Activated naive CD4-positive, alpha-beta T cell treated with anti-CD3 and anti-CD28 coated beads for 36 hours (primary cell): Measurements from ENCODE around the gene KIF23. TPM values are rescaled to one million over a fixed set of nuclear protein-coding genes. Genes with fewer than 3 reads are reported as not detected.
A peak's percentile ranks its signal among the peaks of the same experiment; 100 is the strongest.

Source experiments
- CTCF ChIA-PET: fragments of 350-600 bp; sonication (Branson Sonifier 250); formaldehyde crosslinking; loops from one replicate; lab custom pipeline; 2021; ENCODE audit warnings: antibody characterized with exemption; lab: Charles Lee
- DNase-seq: peaks from one replicate; pipeline ENCODE4 v3.0.0-alpha.2; 2020
- H3K27ac Mint-ChIP-seq: one replicate; pipeline ENCODE4 v1.8.0; 2021; ENCODE audit warnings: mild to moderate bottlenecking, mixed read lengths
- H3K27me3 Mint-ChIP-seq: one replicate; pipeline ENCODE4 v1.8.0; 2021; ENCODE audit warnings: low read depth, mixed read lengths
- H3K36me3 Mint-ChIP-seq: one replicate; pipeline ENCODE4 v1.8.0; 2021; ENCODE audit warnings: low read depth, mixed read lengths
- H3K4me1 Mint-ChIP-seq: one replicate; pipeline ENCODE4 v1.8.0; 2021; ENCODE audit warnings: low read depth, mixed read lengths
- H3K4me3 Mint-ChIP-seq: one replicate; pipeline ENCODE4 v1.8.0; 2021; ENCODE audit warnings: mild to moderate bottlenecking, moderate library complexity, mixed read lengths
- H3K9me3 Mint-ChIP-seq: one replicate; pipeline ENCODE4 v1.8.0; 2021; ENCODE audit warnings: mixed read lengths
- intact Hi-C: fragments of 100-400 bp; cut with micrococcal nuclease; formaldehyde crosslinking; loops from one replicate; pipeline ENCODE4 v1.15.1; 2023
- total RNA-seq, 2 experiments: library from RNA; stranded (reverse); gene quantifications; one replicate each; pipeline ENCODE4 v1.2.3, GENCODE V29; 2021

KIF23 gene
- total RNA-seq, 2 experiments from 2014 or later: 68.8 to 73.1 TPM

DNA sequence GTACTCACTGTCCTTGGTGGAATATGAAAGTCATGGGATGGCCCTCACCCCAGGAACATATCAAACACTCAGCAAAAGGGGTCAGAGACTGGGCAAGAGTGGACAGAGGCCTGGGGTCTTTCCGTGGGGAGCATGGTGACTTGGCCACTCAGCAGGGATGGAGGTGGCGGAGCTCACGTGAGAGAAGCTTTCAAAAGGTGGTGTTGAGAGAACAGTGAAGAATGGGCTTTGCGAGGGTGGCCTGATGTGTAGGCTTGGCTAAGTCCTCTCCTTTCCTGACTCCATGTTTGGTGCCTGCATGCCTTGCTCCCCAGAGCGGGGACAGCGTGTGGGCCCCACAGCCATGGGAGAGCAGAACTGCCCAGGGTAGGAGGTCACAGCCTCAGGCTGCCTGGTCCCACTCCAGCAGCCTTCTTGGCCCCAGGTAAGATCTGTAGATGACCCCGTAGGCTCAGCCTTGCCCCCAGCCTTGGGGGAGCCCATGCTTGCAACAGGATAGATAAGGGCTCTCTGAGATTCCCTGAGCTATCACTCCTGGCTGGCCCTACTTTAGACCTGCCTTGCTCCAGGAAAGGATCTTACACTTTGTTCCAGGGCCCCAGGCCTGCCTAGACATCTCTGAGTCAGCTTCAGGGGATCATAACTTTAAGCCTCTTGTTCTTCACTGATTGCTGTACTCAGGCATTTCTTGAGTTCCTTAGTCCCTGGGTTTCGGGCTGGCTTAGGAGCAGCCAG is 55.5 kb downstream of the KIF23 start:
- H3K4me3 Mint-ChIP-seq: no peak overlapping the region
- peaks cover 25% of the 10 kb centered on the region for H3K4me1 Mint-ChIP-seq
- no peaks in the 10 kb centered on the region for H3K9me3 Mint-ChIP-seq
- CTCF ChIA-PET: interaction anchor here (0.9 to 2.6 kb wide), 5 partner anchors 9 to 1043 kb away, joined by 3 to 21 read pairs (median 3); partner anchors contain the start of gene RPLP1
- H3K27ac Mint-ChIP-seq: peak overlapping the region; percentile 75
- H3K27me3 Mint-ChIP-seq: no peaks in the 10 kb centered on the region
- no peaks in the 10 kb centered on the region for H3K36me3 Mint-ChIP-seq
- no peak for DNase-seq
- intact Hi-C loops: loop anchor here (2.0 to 10.0 kb wide), 6 partner anchors 249 to 1255 kb away; no protein-coding TSS in a partner anchor

DNA sequence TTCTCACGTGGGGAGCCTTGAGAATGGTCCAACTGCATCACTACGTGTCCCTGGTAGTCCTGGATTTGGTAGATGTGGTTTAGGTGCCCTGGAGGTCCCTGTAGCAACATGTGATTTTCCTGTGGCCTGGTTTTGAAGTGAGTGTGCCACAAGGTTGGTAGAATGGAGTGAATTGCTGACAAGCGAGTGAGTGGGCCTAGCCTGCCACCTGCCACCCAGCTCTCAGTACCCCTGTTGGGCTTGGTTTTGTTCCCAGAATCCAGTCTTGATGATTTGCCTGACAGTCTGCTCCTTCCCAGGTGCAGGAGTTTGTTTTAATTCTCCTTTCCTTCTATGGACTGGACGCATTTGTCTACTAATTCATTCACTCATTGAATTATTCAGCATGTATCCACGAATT is 57.9 kb downstream of the KIF23 start:
- Mint-ChIP-seq H3K4me1 (peaks cover 22% of the 10 kb centered on the region), H3K36me3 (no peaks in the 10 kb centered on the region), H3K27me3 (no peaks in the 10 kb centered on the region), H3K27ac (no peak overlapping the region), H3K9me3 (no peaks in the 10 kb centered on the region), H3K4me3 (no peak overlapping the region)
- no peak for DNase-seq
- intact Hi-C loops: loop anchor here (10.0 kb wide), 3 partner anchors 793 to 1253 kb away; no protein-coding TSS in a partner anchor
- CTCF ChIA-PET: interaction anchor here (0.8 kb wide), 1 partner anchor 9 kb away, joined by 3 read pairs; no protein-coding TSS in a partner anchor

DNA sequence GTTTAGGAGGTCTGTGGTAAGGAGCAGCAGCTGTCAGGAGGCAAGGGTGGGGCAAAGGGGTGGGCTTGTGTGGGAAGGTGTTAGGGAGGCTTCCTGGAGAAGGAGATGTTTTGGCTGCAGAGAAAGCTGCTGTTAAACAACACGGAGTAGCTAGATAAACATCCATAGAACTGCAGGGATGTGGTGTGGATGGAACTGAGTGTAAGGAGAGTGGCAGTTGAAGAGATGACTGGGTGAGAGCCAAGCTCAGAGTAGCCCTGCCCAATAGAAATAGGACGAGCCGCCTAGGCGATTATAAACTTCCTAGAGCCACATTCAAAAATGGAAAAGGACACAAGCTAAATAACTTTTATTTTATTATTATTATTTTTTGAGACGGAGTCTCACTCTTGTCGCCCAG is 58.4 kb downstream of the KIF23 start:
- Mint-ChIP-seq H3K4me3 (no peak overlapping the region), H3K4me1 (peaks cover 22% of the 10 kb centered on the region), H3K27me3 (no peaks in the 10 kb centered on the region), H3K27ac (no peak overlapping the region), H3K36me3 (no peaks in the 10 kb centered on the region), H3K9me3 (no peaks in the 10 kb centered on the region)
- intact Hi-C loops: loop anchor here (10.0 kb wide), 3 partner anchors 792 to 1252 kb away; no protein-coding TSS in a partner anchor
- no peak for DNase-seq
- CTCF ChIA-PET: interaction anchor here (0.8 kb wide), 1 partner anchor 10 kb away, joined by 3 read pairs; no protein-coding TSS in a partner anchor

DNA sequence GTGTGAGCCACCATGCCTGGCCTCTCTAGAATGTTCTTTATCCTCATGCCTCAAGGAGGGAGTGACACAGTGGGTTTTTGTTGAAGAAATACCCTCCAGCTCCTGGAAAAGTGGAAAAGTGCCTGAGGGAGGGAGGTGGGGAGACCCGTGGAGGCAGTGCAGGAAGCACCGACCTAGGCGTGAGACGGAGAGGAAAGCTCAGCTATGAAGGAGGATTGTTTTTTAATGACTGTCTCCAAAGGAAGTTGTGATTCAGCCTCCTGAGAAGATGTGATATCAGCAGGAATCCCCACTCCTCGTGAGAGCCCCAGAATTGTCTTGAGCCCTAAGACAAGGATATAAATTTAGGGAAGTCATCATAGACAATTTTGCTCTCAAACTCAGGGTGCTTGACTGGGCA is 60.1 kb downstream of the KIF23 start:
- Mint-ChIP-seq H3K4me3 (no peak overlapping the region), H3K4me1 (peaks cover 6% of the 10 kb centered on the region), H3K27ac (no peak overlapping the region), H3K9me3 (no peaks in the 10 kb centered on the region), H3K36me3 (no peaks in the 10 kb centered on the region), H3K27me3 (no peaks in the 10 kb centered on the region)
- CTCF ChIA-PET: interaction anchor here (0.6 to 2.2 kb wide), 4 partner anchors 11 to 1013 kb away, joined by 3 to 12 read pairs (median 4); no protein-coding TSS in a partner anchor
- intact Hi-C loops: loop anchor here (2.0 to 10.0 kb wide), 5 partner anchors 101 to 1251 kb away; no protein-coding TSS in a partner anchor
- no peak for DNase-seq

DNA sequence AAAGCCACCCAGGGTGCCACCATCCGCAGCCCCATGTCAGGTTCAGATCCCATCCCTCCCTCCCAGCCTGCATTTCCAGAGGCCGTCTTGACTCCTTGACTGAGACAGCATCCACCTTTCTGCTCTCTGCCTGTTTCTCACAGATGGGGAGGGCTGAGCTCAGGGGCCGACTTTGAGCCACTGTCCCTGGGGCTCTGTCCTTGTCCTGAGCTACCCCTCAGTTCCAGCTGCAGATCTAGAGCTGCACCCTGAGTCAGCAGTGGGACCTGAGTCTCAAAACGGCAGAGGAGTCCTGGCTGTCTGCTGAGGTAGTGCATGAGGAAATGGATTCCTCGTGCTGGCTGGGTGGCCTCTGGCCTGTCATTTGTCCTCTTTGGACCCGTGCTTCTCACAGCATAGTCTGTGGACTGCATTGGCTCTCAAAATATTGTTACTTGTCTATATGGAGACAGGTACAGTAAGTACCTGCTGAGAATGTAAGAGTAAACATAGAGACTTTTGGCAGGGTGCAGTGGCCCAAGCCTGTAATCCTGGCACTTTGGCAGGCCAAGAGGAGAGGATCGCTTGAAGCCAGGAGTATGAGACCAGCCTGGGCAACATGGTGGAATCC is 60.8 kb downstream of the KIF23 start:
- CTCF ChIA-PET: interaction anchor here (0.6 to 2.2 kb wide), 10 partner anchors 9 to 1248 kb away, joined by 3 to 12 read pairs (median 4); no protein-coding TSS in a partner anchor
- no peaks in the 10 kb centered on the region for H3K27me3 Mint-ChIP-seq
- H3K27ac Mint-ChIP-seq: no peak overlapping the region
- peaks cover 1% of the 10 kb centered on the region for H3K36me3 Mint-ChIP-seq
- no peak for DNase-seq
- intact Hi-C loops: loop anchor here (2.0 to 10.0 kb wide), 5 partner anchors 100 to 1250 kb away; no protein-coding TSS in a partner anchor
- no peak overlapping the region for H3K4me3 Mint-ChIP-seq
- peaks cover 3% of the 10 kb centered on the region for H3K9me3 Mint-ChIP-seq
- no peaks in the 10 kb centered on the region for H3K4me1 Mint-ChIP-seq

DNA sequence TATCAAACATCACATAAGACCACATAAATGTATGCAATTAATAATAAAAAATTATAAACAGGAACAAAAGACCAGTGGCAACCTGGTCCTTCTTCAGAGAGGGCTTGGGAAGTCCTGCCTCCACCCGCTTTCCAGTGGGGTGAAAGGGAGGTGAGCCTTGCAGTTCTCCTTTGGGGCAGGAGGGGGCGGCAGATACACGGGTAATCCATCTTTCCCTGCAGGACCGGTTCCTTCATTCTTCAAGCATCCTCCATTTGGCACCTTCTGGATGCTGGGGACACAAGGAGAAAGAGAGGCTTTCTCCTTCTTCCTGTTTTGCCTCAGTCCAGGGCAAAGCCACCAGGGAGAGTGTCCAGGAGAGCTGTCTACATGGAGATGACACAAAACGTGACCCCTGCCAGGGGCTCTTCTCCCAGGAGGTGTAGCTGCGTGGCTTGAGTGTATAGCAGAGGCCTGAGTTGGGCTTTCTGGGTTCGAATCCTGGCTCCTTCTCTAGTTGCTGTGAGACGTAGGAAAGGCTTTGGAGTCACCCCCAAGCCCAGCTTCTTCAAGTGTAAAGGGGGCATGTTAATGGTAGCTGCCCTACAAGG is 61.7 kb downstream of the KIF23 start:
- peaks cover 3% of the 10 kb centered on the region for H3K9me3 Mint-ChIP-seq
- CTCF ChIA-PET: interaction anchor here (0.5 to 2.2 kb wide), 24 partner anchors 10 to 1336 kb away, joined by 3 to 12 read pairs (median 4); no protein-coding TSS in a partner anchor
- intact Hi-C loops: loop anchor here (2.0 to 10.0 kb wide), 5 partner anchors 99 to 1249 kb away; no protein-coding TSS in a partner anchor

DNA sequence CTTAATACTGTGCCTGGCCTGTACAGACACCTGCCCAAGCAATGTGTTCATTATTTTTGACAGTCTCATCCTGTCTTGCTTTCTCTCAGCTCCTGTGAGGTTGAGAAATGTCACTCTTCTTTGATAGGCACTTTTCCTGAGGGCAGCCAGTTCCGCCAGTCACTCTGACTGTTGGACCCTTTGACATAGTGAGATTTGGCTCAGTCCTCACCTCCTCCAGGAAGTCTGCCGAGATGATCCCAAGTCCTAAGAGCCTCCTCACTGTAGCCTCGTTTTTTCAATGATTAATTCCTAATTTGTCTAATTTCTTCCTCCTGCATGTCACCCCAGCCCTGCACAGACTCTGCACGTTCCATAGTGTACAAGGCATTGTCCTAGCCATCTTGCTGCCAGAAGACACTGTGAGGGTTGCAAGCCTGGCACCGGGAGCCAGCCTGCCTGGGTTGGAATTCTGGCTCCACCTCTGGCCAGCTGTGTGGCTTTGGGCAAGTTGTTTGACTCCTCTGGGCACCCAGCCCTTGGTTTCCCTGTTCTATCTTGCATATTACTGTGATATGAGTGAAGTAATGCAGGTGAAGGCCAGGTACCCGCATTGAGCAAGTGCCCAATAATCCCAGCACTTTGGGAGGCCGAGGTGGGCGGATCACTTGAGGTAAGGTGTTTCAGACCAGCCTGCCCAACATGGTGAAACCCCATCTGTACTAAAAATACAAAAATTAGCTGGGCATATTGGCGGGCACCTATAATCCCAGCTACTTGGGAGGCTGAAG is 62.7 kb downstream of the KIF23 start:
- Mint-ChIP-seq H3K36me3 (peaks cover 1% of the 10 kb centered on the region), H3K9me3 (peaks cover 3% of the 10 kb centered on the region), H3K27me3 (no peaks in the 10 kb centered on the region), H3K4me3 (no peak overlapping the region), H3K27ac (no peak overlapping the region), H3K4me1 (no peaks in the 10 kb centered on the region)
- no peak for DNase-seq
- intact Hi-C loops: loop anchor here (10.0 kb wide), 3 partner anchors 788 to 1248 kb away; no protein-coding TSS in a partner anchor
- CTCF ChIA-PET: interaction anchor here (0.6 to 2.2 kb wide), 19 partner anchors 10 to 1335 kb away, joined by 3 to 12 read pairs (median 4); no protein-coding TSS in a partner anchor

More for the DNA sequence above, 61.7 kb downstream of the KIF23 start:
- Mint-ChIP-seq H3K4me1 (no peaks in the 10 kb centered on the region), H3K4me3 (no peak overlapping the region), H3K27ac (no peak overlapping the region), H3K27me3 (no peaks in the 10 kb centered on the region), H3K36me3 (peaks cover 1% of the 10 kb centered on the region)
- peak; percentile 82 for DNase-seq

DNA sequence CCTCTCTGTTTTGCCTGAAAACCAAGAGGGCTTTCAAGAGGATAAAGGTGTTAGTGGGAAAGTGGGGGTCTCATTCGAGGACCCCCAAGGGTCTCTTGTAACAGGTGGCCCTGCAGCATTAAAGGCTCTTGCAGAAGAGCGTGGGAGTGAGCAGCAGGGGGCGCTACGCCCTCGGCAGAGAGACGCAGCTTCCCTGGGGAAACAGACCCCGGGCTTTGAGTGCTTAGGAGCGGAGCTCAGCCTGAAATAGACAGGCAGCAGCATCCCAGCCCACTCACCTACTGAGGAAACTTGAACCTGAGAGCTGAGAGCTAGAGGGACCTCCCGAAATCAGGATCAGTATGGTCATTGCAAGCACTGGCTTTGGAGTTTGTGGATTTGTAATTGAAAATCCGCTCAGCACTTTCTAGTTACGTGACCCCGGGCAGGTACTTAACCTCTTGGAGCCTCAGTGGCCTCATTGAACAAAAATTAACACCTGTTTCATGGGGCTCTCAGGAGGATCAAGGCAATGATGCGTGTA is 64.2 kb downstream of the KIF23 start:
- no peaks in the 10 kb centered on the region for H3K27me3 Mint-ChIP-seq
- intact Hi-C loops: loop anchor here (10.0 kb wide), 3 partner anchors 786 to 1246 kb away; no protein-coding TSS in a partner anchor
- peak; percentile 62 for DNase-seq
- CTCF ChIA-PET: interaction anchor here (0.5 to 2.1 kb wide), 18 partner anchors 8 to 1034 kb away, joined by 3 to 9 read pairs (median 3); no protein-coding TSS in a partner anchor
- peaks cover 3% of the 10 kb centered on the region for H3K9me3 Mint-ChIP-seq
- no peak overlapping the region for H3K27ac Mint-ChIP-seq
- H3K4me1 Mint-ChIP-seq: no peaks in the 10 kb centered on the region
- H3K4me3 Mint-ChIP-seq: no peak overlapping the region
- H3K36me3 Mint-ChIP-seq: peaks cover 1% of the 10 kb centered on the region

DNA sequence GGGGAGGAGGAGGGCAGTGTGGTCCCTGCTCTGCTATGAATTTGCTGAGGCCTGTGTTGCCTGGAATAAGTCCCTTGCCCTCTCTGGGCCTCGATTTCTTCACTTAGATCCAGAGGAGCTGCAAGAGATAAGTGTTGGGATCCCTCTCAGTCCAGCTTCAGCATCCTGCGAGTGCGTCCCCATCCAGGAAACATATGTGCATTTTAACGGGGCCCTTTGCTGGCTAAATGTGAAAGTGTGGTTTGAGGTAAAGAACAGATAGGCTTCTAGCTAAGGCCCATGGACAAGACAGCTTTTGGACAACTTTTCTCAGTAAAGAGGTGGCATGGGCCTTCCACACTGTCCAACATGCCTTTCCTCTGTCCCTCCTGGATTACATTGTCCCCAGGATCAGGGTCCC is 64.9 kb downstream of the KIF23 start:
- H3K4me3 Mint-ChIP-seq: no peak overlapping the region
- CTCF ChIA-PET: interaction anchor here (0.8 to 2.1 kb wide), 8 partner anchors 10 to 990 kb away, joined by 3 to 9 read pairs (median 4); no protein-coding TSS in a partner anchor
- no peaks in the 10 kb centered on the region for H3K4me1 Mint-ChIP-seq
- H3K27me3 Mint-ChIP-seq: no peaks in the 10 kb centered on the region
- H3K9me3 Mint-ChIP-seq: peaks cover 3% of the 10 kb centered on the region
- no peak overlapping the region for H3K27ac Mint-ChIP-seq
- no peak for DNase-seq
- H3K36me3 Mint-ChIP-seq: peaks cover 1% of the 10 kb centered on the region
- intact Hi-C loops: loop anchor here (10.0 kb wide), 3 partner anchors 786 to 1246 kb away; no protein-coding TSS in a partner anchor

DNA sequence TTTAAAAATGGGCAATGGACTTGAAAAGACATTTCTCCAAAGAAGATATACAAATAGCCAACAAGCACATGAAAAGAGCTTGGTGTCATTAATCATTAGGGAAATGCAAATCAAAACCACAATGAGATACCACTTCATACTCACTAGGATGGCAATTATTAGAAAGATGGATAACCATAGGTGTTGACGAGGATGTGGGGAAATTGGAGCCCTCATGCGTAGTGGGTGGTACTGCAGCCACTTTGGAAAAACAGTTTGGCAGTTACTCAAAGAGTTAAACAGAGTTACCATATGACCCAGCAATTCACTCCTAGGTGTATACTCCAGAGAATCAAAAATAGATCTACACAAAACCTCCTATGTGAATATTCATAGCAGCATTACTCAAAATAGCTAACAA is 65.8 kb downstream of the KIF23 start:
- DNase-seq: no peak
- intact Hi-C loops: loop anchor here (10.0 kb wide), 3 partner anchors 785 to 1245 kb away; no protein-coding TSS in a partner anchor
- no peak overlapping the region for H3K27ac Mint-ChIP-seq
- peaks cover 3% of the 10 kb centered on the region for H3K9me3 Mint-ChIP-seq
- no peaks in the 10 kb centered on the region for H3K4me1 Mint-ChIP-seq
- H3K36me3 Mint-ChIP-seq: peaks cover 1% of the 10 kb centered on the region
- no peaks in the 10 kb centered on the region for H3K27me3 Mint-ChIP-seq
- H3K4me3 Mint-ChIP-seq: no peak overlapping the region
- CTCF ChIA-PET: interaction anchor here (1.3 to 2.1 kb wide), 2 partner anchors 11 to 23 kb away, joined by 4 to 9 read pairs; no protein-coding TSS in a partner anchor

DNA sequence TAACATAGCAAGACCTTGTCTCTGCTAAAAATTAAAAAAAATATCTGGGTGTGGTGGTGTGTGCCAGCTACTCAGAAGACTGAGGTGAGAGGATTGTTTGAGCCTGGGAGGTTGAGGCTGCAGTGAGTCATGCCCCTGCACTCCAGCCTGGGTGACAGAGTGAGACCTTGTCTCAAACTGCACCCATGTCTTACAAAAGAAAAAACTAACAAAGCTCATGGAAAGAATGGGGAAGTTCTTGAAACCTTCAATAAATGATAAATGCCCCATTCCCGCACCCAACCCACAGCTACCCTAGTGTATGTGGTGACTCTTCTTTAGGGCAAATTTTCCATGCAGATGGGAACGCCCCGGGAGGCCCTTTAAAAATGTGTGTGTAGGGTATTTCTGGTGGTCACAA is 66.8 kb downstream of the KIF23 start:
- peaks cover 3% of the 10 kb centered on the region for H3K9me3 Mint-ChIP-seq
- DNase-seq: no peak
- CTCF ChIA-PET: interaction anchor here (0.7 to 0.8 kb wide), 2 partner anchors 12 to 669 kb away, joined by 3 read pairs; no protein-coding TSS in a partner anchor
- H3K4me1 Mint-ChIP-seq: no peaks in the 10 kb centered on the region
- intact Hi-C loops: no loop called here
- no peak overlapping the region for H3K27ac Mint-ChIP-seq
- H3K4me3 Mint-ChIP-seq: no peak overlapping the region
- no peaks in the 10 kb centered on the region for H3K27me3 Mint-ChIP-seq
- peaks cover 1% of the 10 kb centered on the region for H3K36me3 Mint-ChIP-seq
